Endothelial cell of hepatic sinusoid (primary cell): ENCODE data around the gene PRLR.

ENCODE experiments used
- in situ Hi-C: cut with HindIII; loops from 2 replicates; pipeline ENCODE4 v1.10.0; 2017; ENCODE audit warnings: low sequenced_read_pairs

Gene PRLR

GRCh38 chr5:35009657-35010056 lies 220.6 kb downstream of the PRLR start:
- in situ Hi-C loops: no loop called here

GRCh38 chr5:35009019-35009418 lies 221.3 kb downstream of the PRLR start:
- in situ Hi-C loops: no loop called here

- in situ Hi-C loops: no loop called here
Observed at GRCh38 chr5:35004771-35005170, 225.5 kb downstream of the PRLR start.

GRCh38 chr5:35004200-35004599 lies 226.1 kb downstream of the PRLR start:
- in situ Hi-C loops: no loop called here

- in situ Hi-C loops: no loop called here
Observed at GRCh38 chr5:35003018-35003957, 227.0 kb downstream of the PRLR start.

GRCh38 chr5:35002459-35002858 lies 227.8 kb downstream of the PRLR start:
- in situ Hi-C loops: no loop called here

- in situ Hi-C loops: no loop called here
Observed at GRCh38 chr5:35001842-35002241, 228.4 kb downstream of the PRLR start.
